ENCODE measurements around the gene MRPL20. TPM values are rescaled to one million over a fixed set of nuclear protein-coding genes. Genes with fewer than 3 reads are reported as not detected.

MRPL20 gene
- total and polyA plus RNA-seq, 9 of the 15 experiments (the other 6 are each of a cell fraction or from before 2014, with no cell fraction given), result 180 to 671 (median 229) TPM

GRCh38 chr1:1398677-1399186, 8.4 kb downstream of the MRPL20 start (continued):
- TF ChIP-seq ATF2 (CRISPR knock-in tag; IDR thresholded peaks at IDR 0.05) (peak; percentile 46; the same call in 1 of the 2 replicates), KAT7 (CRISPR knock-in tag; IDR thresholded peaks at IDR 0.05; ENCODE audit: borderline replicate concordance) (peak; percentile 68; the same call in 1 of the 2 replicates), SRF (CRISPR knock-in tag; IDR thresholded peaks at IDR 0.05) (0 out of 4 replicates have a peak, but pooled peaks of 1 of the 2 experiments have one; percentile 51), HOMEZ (CRISPR knock-in tag; IDR thresholded peaks at IDR 0.05) (0 out of 2 replicates have a peak, but pooled peaks have one; percentile 37), JUN (IDR thresholded peaks at IDR 0.05; ENCODE audit: borderline replicate concordance, low read depth, low read length) (no peak), JUN (CRISPR knock-in tag; IDR thresholded peaks at IDR 0.05; ENCODE audit: borderline replicate concordance) (0 out of 2 replicates have a peak, but pooled peaks have one; percentile 64), BACH1 (tag; IDR thresholded peaks at IDR 0.05) (no peak), NR4A1 (CRISPR knock-in tag; IDR thresholded peaks at IDR 0.05) (peak; percentile 71; the same call in 1 of the 2 replicates), NR4A1 (tag; IDR thresholded peaks at IDR 0.05) (no peak), ELF2 (CRISPR knock-in tag; IDR thresholded peaks at IDR 0.05) (no peak), CEBPB (tag; IDR thresholded peaks at IDR 0.05) (no peak), SIN3A (IDR thresholded peaks at IDR 0.05; ENCODE audit: borderline replicate concordance in 2 of 2, control insufficient read depth in 1 of 2, low read depth in 2 of 2, low read length in 2 of 2) (0 out of 4 replicates have a peak, but pooled peaks of 1 of the 2 experiments have one; percentile 64), E2F4 (CRISPR knock-in tag; IDR thresholded peaks at IDR 0.05; ENCODE audit: low read depth) (0 out of 2 replicates have a peak, but pooled peaks have one; percentile 27)
